Brain microvascular endothelial cell (primary cell): Measurements from ENCODE around the gene CXCR6.
A peak's percentile ranks its signal among the peaks of the same experiment; 100 is the strongest.

Experiments used
- DNase-seq: peaks from one replicate; pipeline ENCODE4 v3.0.0-alpha.2; 2020
- H3K27ac ChIP-seq: fragments of 250-450 bp; sonication (Bioruptor Pico); 2 replicates; pipeline ENCODE4 v1.5.1; 2020; ENCODE audit warnings: mild to moderate bottlenecking, moderate library complexity
- H3K27me3 ChIP-seq: fragments of 250-450 bp; sonication (Bioruptor Pico); replicated peaks from 2 replicates; pipeline ENCODE4 v1.5.1; 2020; ENCODE audit warnings: mild to moderate bottlenecking
- H3K36me3 ChIP-seq: fragments of 250-450 bp; sonication (Bioruptor Pico); replicated peaks from 2 replicates; pipeline ENCODE4 v1.5.1; 2020; ENCODE audit warnings: mild to moderate bottlenecking
- H3K4me3 ChIP-seq: 2 replicates; pipeline ENCODE4 v1.5.1; 2011; ENCODE audit warnings: low read depth, mild to moderate bottlenecking, control low read depth, low read length, moderate library complexity
- in situ Hi-C: cut with HindIII; loops from 2 replicates; pipeline ENCODE4 v1.10.0; 2017; ENCODE audit warnings: low sequenced_read_pairs, low pct_ligation_motif_present
- TF ChIP-seq, protein P1 (sequence below): IDR thresholded peaks from 2 replicates; pipeline ENCODE4 v1.5.1; 2011; ENCODE audit warnings: low read depth, mild to moderate bottlenecking, moderate library complexity, low read length, control low read depth, inconsistent platforms; ENCODE audit errors: missing control alignments

Gene CXCR6

GRCh38 chr3:45905755-45906154 is 37.5 kb upstream of the CXCR6 start:
- TF ChIP-seq, protein P1, sequence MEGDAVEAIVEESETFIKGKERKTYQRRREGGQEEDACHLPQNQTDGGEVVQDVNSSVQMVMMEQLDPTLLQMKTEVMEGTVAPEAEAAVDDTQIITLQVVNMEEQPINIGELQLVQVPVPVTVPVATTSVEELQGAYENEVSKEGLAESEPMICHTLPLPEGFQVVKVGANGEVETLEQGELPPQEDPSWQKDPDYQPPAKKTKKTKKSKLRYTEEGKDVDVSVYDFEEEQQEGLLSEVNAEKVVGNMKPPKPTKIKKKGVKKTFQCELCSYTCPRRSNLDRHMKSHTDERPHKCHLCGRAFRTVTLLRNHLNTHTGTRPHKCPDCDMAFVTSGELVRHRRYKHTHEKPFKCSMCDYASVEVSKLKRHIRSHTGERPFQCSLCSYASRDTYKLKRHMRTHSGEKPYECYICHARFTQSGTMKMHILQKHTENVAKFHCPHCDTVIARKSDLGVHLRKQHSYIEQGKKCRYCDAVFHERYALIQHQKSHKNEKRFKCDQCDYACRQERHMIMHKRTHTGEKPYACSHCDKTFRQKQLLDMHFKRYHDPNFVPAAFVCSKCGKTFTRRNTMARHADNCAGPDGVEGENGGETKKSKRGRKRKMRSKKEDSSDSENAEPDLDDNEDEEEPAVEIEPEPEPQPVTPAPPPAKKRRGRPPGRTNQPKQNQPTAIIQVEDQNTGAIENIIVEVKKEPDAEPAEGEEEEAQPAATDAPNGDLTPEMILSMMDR = no peak
- DNase-seq = no peak
- no peak overlapping the region for H3K27ac ChIP-seq
- in situ Hi-C loops = no loop called here
- no peaks in the 10 kb centered on the region for H3K27me3 ChIP-seq
- H3K4me3 ChIP-seq = no peak overlapping the region
- no peaks in the 10 kb centered on the region for H3K36me3 ChIP-seq

GRCh38 chr3:45906681-45907407 is 36.4 kb upstream of the CXCR6 start:
- H3K27me3 ChIP-seq = no peaks in the 10 kb centered on the region
- peak; percentile 64 for DNase-seq
- no peaks in the 10 kb centered on the region for H3K36me3 ChIP-seq
- H3K4me3 ChIP-seq = no peak overlapping the region
- TF ChIP-seq, protein P1 = peak; percentile 76
- no peak overlapping the region for H3K27ac ChIP-seq
- in situ Hi-C loops = no loop called here

- H3K36me3 ChIP-seq = no peaks in the 10 kb centered on the region
- DNase-seq = peak; percentile 49
- H3K27ac ChIP-seq = peak overlapping the region; percentile 34
- H3K4me3 ChIP-seq = no peak overlapping the region
- no peaks in the 10 kb centered on the region for H3K27me3 ChIP-seq
- TF ChIP-seq, protein P1 = no peak
- in situ Hi-C loops = no loop called here
Observed at GRCh38 chr3:45907769-45908705, 35.2 kb upstream of the CXCR6 start.

DNA sequence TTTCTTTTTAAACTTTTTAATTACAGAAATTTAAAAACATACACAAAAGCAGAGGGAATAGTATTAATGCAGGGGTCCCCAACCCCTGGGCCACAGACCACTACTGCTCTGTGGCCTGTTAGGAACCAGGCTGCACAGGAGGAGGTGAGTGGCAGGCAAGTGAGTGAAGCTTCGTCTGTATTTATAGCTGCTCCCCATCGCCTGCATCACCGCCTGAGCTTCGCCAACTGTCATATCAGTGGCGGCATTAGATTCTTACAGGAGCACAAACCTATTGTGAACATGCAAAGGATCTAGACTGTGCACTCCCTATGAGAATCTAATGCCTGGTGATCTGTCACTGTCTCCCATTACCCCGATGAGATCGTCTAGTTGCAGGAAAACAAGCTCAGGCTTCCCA is 34.5 kb upstream of the CXCR6 start:
- in situ Hi-C loops = no loop called here
- H3K36me3 ChIP-seq = no peaks in the 10 kb centered on the region
- no peak for DNase-seq
- TF ChIP-seq, protein P1 = no peak
- no peak overlapping the region for H3K4me3 ChIP-seq
- no peaks in the 10 kb centered on the region for H3K27me3 ChIP-seq
- H3K27ac ChIP-seq = no peak overlapping the region

DNA sequence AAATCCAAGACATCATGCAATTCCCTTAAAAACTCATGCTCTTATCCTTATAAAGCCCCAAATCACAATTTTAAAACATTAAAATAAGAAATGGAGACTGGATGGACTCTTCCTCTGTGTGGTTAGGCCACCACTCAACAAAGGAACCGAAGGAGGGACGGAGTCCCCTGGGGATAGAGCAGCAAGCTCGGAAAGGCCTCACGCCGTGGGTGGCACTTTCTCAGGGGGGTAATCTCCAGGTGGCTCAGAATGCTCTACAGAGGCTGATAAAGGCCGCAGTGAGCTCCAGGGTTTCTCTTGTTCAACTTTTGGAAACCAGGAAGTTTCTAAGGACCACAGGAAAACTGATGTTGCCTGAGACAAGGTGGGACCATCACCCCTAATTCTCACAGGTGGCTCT is 33.7 kb upstream of the CXCR6 start:
- no peak for DNase-seq
- no peaks in the 10 kb centered on the region for H3K36me3 ChIP-seq
- no peak overlapping the region for H3K4me3 ChIP-seq
- in situ Hi-C loops = no loop called here
- H3K27ac ChIP-seq = no peak overlapping the region
- TF ChIP-seq, protein P1 = no peak
- no peaks in the 10 kb centered on the region for H3K27me3 ChIP-seq
